ENCODE data around the gene CCR7. TPM values are rescaled to one million over a fixed set of nuclear protein-coding genes. Genes with fewer than 3 reads are reported as not detected.

Gene CCR7
- total RNA-seq, 2 experiments from 2014 or later, result 297 to 302 TPM

DNA sequence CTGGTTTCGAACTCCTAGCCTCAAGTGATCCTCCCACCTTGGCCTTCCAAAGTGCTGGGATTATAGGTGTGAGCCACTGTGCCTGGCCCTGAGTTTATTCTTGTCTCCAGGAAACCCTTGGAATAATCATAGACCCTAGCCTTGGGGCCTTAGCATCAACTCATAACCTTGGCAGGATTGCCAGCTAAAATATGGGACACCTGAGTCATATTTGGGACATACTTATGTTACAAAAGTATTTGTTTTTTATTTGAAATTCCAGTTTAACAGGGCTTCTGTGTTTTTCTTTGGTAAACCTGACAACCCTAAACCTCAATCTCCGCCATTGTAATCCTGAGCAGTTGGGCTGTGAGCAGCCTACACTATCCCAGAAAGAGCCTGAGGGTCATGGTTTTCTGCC, 35.3 kb downstream of the CCR7 start:
- intact Hi-C loops (cut with micrococcal nuclease), result loop anchor here (5.0 kb wide), 4 partner anchors 48 to 173 kb away; partner anchors contain the start of genes IGFBP4 and TOP2A
- DNase-seq, result no peak
- peaks cover 8% of the 10 kb centered on the region for H3K36me3 Mint-ChIP-seq (ENCODE audit: low read depth)

DNA sequence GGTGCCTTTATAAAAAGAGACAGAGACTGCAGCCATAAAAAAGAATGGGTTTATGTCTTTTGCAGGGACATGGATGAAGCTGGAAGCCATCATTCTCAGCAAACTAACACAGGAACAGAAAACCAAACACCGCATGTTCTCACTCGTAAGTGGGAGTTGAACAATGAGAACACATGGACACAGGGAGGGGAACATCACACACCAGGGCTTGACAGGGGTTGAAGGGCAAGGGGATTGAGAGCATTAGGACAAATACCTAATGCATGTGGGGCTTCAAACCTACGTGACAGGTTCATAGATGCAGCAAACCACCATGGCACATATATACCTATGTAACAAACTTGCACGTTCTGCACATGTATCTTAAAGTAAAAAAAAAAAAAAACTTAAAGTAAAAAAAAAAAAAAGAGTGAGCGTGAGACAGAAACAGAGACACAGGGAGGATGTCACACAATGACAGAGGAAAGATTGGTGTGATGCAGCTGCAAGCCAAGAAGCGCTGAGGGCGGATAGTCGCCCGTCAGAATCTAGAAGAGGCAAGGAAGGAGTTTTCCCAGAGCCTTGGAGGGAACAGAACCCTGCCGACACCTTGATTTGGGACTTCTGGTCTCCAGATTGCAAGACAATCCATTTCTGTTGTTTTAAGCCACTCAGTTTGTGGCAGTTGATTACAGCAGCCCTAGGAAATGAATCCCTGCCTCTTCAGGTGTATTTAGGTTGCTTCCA, 36.4 kb downstream of the CCR7 start:
- Mint-ChIP-seq H3K9me3 (peaks cover 16% of the 10 kb centered on the region), H3K27ac (peak overlapping the region; percentile 56), H3K4me1 (ENCODE audit: low read depth) (peaks cover 52% of the 10 kb centered on the region), H3K4me3 (no peak overlapping the region), H3K36me3 (ENCODE audit: low read depth) (peaks cover 18% of the 10 kb centered on the region), H3K27me3 (no peaks in the 10 kb centered on the region)
- intact Hi-C loops (cut with micrococcal nuclease), result no loop called here
- TF ChIP-seq, protein P1, sequence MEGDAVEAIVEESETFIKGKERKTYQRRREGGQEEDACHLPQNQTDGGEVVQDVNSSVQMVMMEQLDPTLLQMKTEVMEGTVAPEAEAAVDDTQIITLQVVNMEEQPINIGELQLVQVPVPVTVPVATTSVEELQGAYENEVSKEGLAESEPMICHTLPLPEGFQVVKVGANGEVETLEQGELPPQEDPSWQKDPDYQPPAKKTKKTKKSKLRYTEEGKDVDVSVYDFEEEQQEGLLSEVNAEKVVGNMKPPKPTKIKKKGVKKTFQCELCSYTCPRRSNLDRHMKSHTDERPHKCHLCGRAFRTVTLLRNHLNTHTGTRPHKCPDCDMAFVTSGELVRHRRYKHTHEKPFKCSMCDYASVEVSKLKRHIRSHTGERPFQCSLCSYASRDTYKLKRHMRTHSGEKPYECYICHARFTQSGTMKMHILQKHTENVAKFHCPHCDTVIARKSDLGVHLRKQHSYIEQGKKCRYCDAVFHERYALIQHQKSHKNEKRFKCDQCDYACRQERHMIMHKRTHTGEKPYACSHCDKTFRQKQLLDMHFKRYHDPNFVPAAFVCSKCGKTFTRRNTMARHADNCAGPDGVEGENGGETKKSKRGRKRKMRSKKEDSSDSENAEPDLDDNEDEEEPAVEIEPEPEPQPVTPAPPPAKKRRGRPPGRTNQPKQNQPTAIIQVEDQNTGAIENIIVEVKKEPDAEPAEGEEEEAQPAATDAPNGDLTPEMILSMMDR (IDR thresholded peaks at IDR 0.05), result no peak
- ChIA-PET CTCF (interaction anchor here (1.1 to 9.2 kb wide), 5 partner anchors 12 to 174 kb away, joined by 3 to 158 read pairs (median 3); no protein-coding TSS in a partner anchor), POLR2A (interaction anchor here (2.1 to 19.7 kb wide), 2 partner anchors 11 to 27 kb away, joined by 4 to 548 read pairs; partner anchors contain the start of gene CCR7)
- ATAC-seq (no peak), DNase-seq (no peak)

More for the DNA sequence above, 35.3 kb downstream of the CCR7 start:
- ChIA-PET POLR2A (interaction anchor here (0.6 to 19.7 kb wide), 11 partner anchors 10 to 352 kb away, joined by 3 to 548 read pairs (median 4); partner anchors contain the start of genes CCR7 and TOP2A), CTCF (interaction anchor here (2.4 to 15.3 kb wide), 6 partner anchors 10 to 169 kb away, joined by 8 to 234 read pairs (median 136); partner anchors contain the start of genes GJD3, IGFBP4 and TOP2A)
- TF ChIP-seq, protein P1 (IDR thresholded peaks at IDR 0.05), result no peak
- Mint-ChIP-seq H3K9me3 (peaks cover 10% of the 10 kb centered on the region), H3K27ac (peak overlapping the region; percentile 95), H3K4me3 (no peak overlapping the region), H3K27me3 (no peaks in the 10 kb centered on the region), H3K4me1 (ENCODE audit: low read depth) (peaks cover 61% of the 10 kb centered on the region)
- ATAC-seq, result no peak

DNA sequence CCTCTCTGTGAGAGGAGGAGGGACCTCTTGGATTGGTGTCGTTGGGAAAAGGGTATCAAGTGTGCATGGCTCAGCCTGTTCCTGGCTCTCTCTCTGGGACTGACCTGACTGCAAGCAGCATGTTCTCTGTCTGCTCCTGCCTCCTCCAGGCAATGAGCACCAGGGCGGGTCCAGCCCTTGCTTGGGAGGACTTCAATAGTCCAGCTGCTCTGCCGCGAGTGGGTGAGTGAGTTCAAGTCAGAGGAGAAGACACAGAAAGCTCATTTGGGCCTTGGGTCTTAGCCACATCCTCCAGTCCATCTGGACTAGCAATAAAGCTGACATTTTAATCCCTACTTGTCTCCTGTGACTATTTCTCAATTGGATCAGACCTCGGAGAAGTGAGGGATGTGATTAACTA, 38.6 kb downstream of the CCR7 start:
- no peaks in the 10 kb centered on the region for H3K27me3 Mint-ChIP-seq
- intact Hi-C loops (cut with micrococcal nuclease), result no loop called here
- no peak overlapping the region for H3K27ac Mint-ChIP-seq
- TF ChIP-seq, protein P1 (IDR thresholded peaks at IDR 0.05), result no peak
- peaks cover 37% of the 10 kb centered on the region for H3K4me1 Mint-ChIP-seq (ENCODE audit: low read depth)
- H3K36me3 Mint-ChIP-seq (ENCODE audit: low read depth), result peaks cover 24% of the 10 kb centered on the region
- no peak for ATAC-seq
- no peak overlapping the region for H3K4me3 Mint-ChIP-seq
- ChIA-PET CTCF (interaction anchor here (3.4 to 9.2 kb wide), 2 partner anchors 9 to 47 kb away, joined by 11 to 158 read pairs; no protein-coding TSS in a partner anchor), POLR2A (interaction anchor here (1.6 to 19.7 kb wide), 2 partner anchors 13 to 30 kb away, joined by 3 to 548 read pairs; partner anchors contain the start of gene CCR7)
- DNase-seq, result no peak
- H3K9me3 Mint-ChIP-seq, result peaks cover 19% of the 10 kb centered on the region

DNA sequence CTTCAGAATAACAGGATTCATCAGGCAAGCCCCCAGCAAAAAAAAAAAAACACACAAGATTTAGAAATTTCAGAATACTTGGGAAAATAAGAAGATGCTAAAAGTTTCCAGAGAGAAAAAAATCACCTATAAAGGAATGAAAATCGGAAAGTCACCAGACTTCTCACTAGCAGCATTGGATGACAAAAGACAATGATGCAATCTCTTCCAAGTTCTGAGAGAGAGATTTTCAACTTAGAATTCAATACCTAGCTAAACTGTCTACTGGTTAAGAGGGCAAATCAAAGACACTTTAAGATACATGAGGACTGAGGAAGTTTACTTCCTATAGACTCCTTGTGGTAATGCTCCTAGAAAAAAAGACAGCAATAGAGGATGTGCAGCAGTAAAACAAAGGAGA, 40.0 kb downstream of the CCR7 start:
- Mint-ChIP-seq H3K9me3 (peaks cover 19% of the 10 kb centered on the region), H3K27ac (no peak overlapping the region), H3K36me3 (ENCODE audit: low read depth) (peaks cover 24% of the 10 kb centered on the region), H3K4me3 (no peak overlapping the region), H3K4me1 (ENCODE audit: low read depth) (peaks cover 29% of the 10 kb centered on the region), H3K27me3 (no peaks in the 10 kb centered on the region)
- intact Hi-C loops (cut with micrococcal nuclease), result no loop called here
- no peak for DNase-seq
- ATAC-seq, result no peak
- ChIA-PET POLR2A (no interaction called here), CTCF (interaction anchor here (1.0 to 1.5 kb wide), 3 partner anchors 8 to 29 kb away, joined by 3 to 7 read pairs (median 4); no protein-coding TSS in a partner anchor)
- TF ChIP-seq, protein P1 (IDR thresholded peaks at IDR 0.05), result no peak
